Hepatocyte (in vitro differentiated cells): ENCODE data around the gene AZIN2.
A peak's percentile ranks its signal among the peaks of the same experiment; 100 is the strongest.

Source experiments
- CTCF ChIP-seq: fragments of 200-600 bp; sonication (generic); IDR thresholded peaks from 2 replicates; pipeline ENCODE4 v1.5.1; 2016; ENCODE audit warnings: antibody characterized with exemption, mild to moderate bottlenecking; ENCODE audit not compliant: poor library complexity
- EZH2 ChIP-seq: fragments of 200-600 bp; sonication (generic); IDR thresholded peaks from 2 replicates; pipeline ENCODE4 v1.6.1; 2016; ENCODE audit warnings: antibody characterized with exemption, mild to moderate bottlenecking, borderline replicate concordance
- EZH2phosphoT487 ChIP-seq: fragments of 200-600 bp; sonication (generic); IDR thresholded peaks from one replicate; pipeline ENCODE4 v1.6.1; 2018; ENCODE audit warnings: antibody characterized with exemption, mild to moderate bottlenecking, low read depth, moderate library complexity; ENCODE audit not compliant: unreplicated experiment, severe bottlenecking

DNA sequence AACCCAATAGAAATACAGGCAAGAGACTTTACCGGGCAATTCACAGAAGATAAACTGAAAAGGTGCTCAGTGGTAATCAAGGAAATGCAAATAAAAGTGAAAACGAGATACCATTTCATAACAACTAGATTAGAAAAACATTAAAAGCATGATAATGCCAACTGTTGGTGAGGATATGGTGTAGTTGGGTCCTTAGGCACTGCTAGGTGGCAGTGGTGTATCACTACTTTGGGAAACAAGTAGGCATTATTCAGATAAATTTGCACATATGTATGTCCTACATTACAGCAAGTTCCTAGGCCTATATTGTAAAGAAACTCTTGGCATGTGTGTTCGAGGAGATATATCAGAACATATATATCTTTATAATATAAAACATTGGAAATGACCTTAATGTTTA lies 31.0 kb downstream of the AZIN2 start:
- peak; percentile 52 for TF ChIP-seq CTCF
- no peak for TF ChIP-seq EZH2phosphoT487
- no peak for TF ChIP-seq EZH2
